CD4-positive, alpha-beta T cell treated with Interleukin-17A for 4 hours (primary cell): ENCODE data around the gene AAGAB.

Experiments used
- DNase-seq: peaks from one replicate; pipeline ENCODE4 v3.0.0-alpha.2; 2020; ENCODE audit warnings: mixed read lengths

The AAGAB gene

GRCh38 chr15:67207555-67208207, 46.8 kb downstream of the AAGAB start:
- no peak for DNase-seq

- no peak for DNase-seq
These were observed 51.5 kb downstream of the AAGAB start for GRCh38 chr15:67202991-67203390.

- no peak for DNase-seq
These were observed 52.4 kb downstream of the AAGAB start for GRCh38 chr15:67202091-67202490.

- DNase-seq: no peak
These were observed 53.3 kb downstream of the AAGAB start for GRCh38 chr15:67201136-67201535.

- no peak for DNase-seq
These were observed 54.3 kb downstream of the AAGAB start for GRCh38 chr15:67199881-67200763.

- DNase-seq: no peak
These were observed 55.1 kb downstream of the AAGAB start for GRCh38 chr15:67199391-67199790.

- DNase-seq: no peak
These were observed 56.2 kb downstream of the AAGAB start for GRCh38 chr15:67198157-67198754.

GRCh38 chr15:67197364-67197695, 57.1 kb downstream of the AAGAB start:
- DNase-seq: no peak

GRCh38 chr15:67196672-67197363, 57.6 kb downstream of the AAGAB start:
- DNase-seq: no peak

GRCh38 chr15:67196222-67196621, 58.2 kb downstream of the AAGAB start:
- DNase-seq: no peak

GRCh38 chr15:67195305-67195704, 59.2 kb downstream of the AAGAB start:
- DNase-seq: no peak

GRCh38 chr15:67194171-67195114, 60.0 kb downstream of the AAGAB start:
- DNase-seq: no peak

- no peak for DNase-seq
These were observed 61.1 kb downstream of the AAGAB start for GRCh38 chr15:67193223-67193990.

GRCh38 chr15:67192185-67192820, 62.2 kb downstream of the AAGAB start:
- DNase-seq: no peak

GRCh38 chr15:67190813-67191212, 63.6 kb downstream of the AAGAB start:
- DNase-seq: no peak

GRCh38 chr15:67190326-67190725, 64.1 kb downstream of the AAGAB start:
- no peak for DNase-seq

- no peak for DNase-seq
These were observed 65.0 kb downstream of the AAGAB start for GRCh38 chr15:67189326-67190051.

- no peak for DNase-seq
These were observed 65.8 kb downstream of the AAGAB start for GRCh38 chr15:67188551-67189218.

- DNase-seq: no peak
These were observed 67.1 kb downstream of the AAGAB start for GRCh38 chr15:67187351-67187854.
